HG03175 (cell line): ENCODE results near the gene CCDC54.
"Not testable (repeated sequence)": the region's sequence is repeated elsewhere in the genome, so short reads cannot be mapped to it uniquely, and the experiment has no call there.

Source experiments
- ATAC-seq: cut with Tn5 transposase; IDR thresholded peaks from one replicate; pipeline ENCODE4 v1.9.1; 2021; ENCODE audit warnings: mild to moderate bottlenecking, moderate library complexity; ENCODE audit not compliant: unreplicated experiment

Gene CCDC54

DNA sequence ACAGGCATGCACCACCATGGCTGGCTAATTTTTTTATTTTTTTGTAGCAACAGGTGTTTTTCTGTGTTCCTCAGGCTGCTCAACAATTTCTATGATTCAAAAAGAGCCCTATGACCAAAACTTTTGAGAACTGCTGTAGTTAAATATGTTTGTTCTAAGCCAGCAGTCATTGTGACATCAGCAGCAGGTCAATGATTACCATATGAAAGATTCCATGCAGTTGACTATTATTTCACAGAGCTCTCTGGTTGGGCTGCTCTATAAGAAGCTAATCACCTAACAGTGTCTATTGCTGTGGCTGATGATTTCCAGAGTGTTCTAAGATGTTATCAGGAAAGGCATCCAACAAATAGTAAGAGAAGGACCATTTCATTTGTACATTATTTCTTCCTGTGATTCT is at the start of gene CCDC54:
CCDC54 (plus strand) TSS at position 289 of the 400 bp plus-strand sequence. CDS start 149 bp downstream, outside the sequence.
- ATAC-seq = no peak

- no peak for ATAC-seq
These were observed 49.2 kb upstream of the CCDC54 start for GRCh38 chr3:107328069-107328468.

DNA sequence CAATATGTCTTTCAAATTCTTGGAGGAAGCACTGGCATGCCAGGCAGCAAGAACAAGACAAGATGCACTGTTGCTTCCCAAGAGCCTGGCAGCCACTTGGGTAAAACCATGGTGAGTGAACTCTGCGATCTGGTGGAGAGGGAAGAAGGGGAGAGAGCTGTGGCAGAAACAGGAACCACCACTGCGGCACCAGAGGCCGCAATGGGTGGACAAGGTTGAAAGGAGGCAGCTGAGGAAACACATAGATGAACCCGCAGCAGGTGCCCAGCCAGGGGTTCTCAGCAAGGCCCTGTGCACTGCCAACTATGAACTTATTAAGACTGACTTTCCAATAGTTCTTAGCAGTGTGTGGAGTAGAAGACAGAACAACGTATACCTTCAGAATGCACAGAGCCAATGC is 48.2 kb upstream of the CCDC54 start:
- no peak for ATAC-seq

GRCh38 chr3:107339690-107340089 is 37.5 kb upstream of the CCDC54 start:
- not testable (repeated sequence) for ATAC-seq

GRCh38 chr3:107344722-107345121 is 32.5 kb upstream of the CCDC54 start:
- no peak for ATAC-seq

- no peak for ATAC-seq
These were observed 31.3 kb upstream of the CCDC54 start for GRCh38 chr3:107345822-107346405.

GRCh38 chr3:107346564-107346963 is 30.7 kb upstream of the CCDC54 start:
- no peak for ATAC-seq

DNA sequence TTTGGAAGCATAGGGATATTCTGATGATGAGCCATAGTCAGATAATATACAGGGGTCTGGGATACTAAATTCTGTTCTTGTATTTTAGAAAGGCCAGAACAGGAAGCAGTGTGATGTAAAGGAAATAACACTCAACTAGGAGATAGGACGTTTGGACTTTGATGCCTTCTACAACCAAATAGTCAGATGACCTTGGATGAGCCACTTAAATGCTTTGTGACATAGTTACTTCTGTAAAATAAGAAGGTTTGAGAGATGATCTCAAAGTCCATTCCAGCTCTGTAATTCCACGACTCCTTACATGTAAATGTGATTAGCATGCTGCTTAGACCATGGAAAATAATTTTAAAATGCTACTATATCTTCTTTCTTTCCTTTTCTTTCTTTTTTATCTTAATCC is 29.5 kb upstream of the CCDC54 start:
- no peak for ATAC-seq

GRCh38 chr3:107356706-107357105 is 20.5 kb upstream of the CCDC54 start:
- no peak for ATAC-seq

DNA sequence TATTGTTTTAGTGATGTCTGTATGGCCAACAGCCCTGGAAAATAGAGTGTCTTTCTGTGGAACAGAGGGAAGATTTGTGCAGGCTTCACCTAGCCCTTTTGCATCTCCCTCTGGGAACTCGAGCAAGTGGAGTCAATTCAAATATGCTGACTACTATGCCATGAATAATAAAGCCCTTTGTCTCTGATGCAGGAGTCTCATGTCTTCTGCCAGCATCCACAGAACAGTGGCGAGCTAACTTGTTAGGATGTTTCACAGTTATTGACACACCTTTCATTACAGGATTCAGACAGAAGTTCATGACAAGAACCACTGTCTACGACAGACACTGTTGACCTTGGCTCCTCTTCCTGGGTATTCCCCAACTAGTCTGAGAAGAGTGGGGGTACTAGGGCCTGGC is 15.6 kb upstream of the CCDC54 start:
- ATAC-seq = no peak

DNA sequence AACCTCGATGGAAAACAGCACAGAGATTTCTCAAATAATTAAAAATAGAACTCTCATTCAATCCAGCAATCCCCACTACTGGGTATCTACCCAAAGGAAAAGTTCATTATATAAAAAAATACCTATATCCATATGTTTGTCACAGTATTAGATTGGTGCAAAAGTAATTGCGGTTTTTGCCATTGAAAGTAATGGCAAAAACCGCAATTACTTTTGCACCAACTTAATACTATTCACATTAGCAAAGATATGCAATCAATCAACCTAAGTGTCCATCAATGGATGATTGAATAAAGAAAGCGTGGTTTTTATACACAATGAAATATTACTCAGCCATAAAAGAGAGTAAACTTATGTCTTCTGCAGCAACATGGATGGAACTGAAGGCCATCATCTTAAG is 12.2 kb upstream of the CCDC54 start:
- no peak for ATAC-seq

DNA sequence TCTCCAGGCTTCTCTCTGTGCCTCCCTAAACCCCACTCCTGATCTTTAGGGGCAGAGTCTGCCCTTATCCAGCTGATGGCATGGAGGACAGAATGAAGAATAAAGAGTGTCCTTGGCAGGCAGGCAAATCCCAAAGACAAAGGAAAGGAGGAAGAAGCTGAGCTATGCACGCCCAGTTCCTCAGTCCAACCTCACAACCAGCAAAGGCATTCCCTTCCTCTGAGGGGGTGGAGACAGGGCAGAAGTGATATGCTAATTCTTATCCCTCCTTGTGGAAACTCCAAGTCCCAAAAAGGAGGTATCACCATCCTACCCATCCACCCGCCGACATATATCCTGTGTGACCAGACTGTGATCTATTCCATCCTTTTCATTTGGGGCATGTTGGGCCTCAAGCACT is 10.5 kb upstream of the CCDC54 start:
- ATAC-seq = no peak

- no peak for ATAC-seq
These were observed 9.9 kb upstream of the CCDC54 start for GRCh38 chr3:107367353-107367752.

DNA sequence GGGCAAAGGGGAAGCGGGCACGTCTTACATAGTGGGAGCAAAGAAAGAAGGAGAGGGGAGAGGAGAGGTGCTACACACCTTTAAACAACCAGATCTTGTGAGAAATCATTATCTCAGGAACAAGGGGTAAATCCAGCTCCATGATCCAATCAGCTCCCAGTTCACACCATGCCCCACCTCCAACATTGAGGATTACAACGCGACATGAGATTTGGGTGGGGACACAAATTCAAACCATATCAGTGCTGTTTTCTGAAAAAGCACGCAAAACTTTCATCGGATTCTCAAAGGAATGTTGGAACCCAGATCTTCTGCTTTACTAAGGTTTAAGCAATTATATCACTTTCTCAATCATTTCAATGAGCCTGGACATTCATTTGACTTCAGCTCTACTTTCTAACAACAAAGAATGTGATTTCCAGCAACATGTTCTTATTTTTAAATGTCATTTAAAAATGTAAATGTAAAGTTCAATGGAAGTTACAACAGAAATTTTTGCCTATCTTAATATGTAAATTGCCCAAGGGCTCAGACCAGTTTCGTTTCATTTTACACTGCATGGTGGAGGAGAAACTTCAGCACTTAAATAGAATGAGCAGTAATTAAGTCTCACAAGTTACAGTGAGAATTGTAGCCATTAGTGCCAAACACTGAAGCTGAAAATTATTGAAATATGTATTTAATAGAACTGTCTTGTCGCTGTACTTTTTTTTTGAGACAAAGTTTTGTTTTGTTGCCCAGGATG is 8.4 kb upstream of the CCDC54 start:
- ATAC-seq = no peak

- no peak for ATAC-seq
These were observed 7.4 kb upstream of the CCDC54 start for GRCh38 chr3:107369791-107370190.

- ATAC-seq = no peak
These were observed 6.3 kb upstream of the CCDC54 start for GRCh38 chr3:107370907-107371306.

GRCh38 chr3:107372506-107372905 is 4.7 kb upstream of the CCDC54 start:
- ATAC-seq = no peak

DNA sequence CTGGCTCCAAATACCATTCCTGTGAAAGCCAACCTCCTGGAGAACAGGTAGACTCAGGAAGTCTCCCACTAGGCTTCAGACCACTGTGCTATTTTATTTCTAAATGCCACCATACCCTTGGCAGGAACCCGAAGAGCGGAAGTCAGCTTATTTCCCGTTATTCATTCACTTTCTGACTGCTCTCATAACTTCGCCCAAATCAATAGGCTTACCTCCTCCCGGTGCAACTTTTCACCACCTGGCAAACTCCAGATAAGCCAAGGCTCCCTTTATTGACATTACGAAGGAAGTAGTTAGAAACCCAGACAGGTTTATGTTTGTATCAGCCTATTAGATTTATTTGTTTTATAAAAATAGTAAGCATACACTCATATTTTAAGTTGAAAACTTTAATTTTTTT is 3.3 kb upstream of the CCDC54 start:
- no peak for ATAC-seq

- ATAC-seq = no peak
These were observed 1.6 kb upstream of the CCDC54 start for GRCh38 chr3:107375682-107376081.

DNA sequence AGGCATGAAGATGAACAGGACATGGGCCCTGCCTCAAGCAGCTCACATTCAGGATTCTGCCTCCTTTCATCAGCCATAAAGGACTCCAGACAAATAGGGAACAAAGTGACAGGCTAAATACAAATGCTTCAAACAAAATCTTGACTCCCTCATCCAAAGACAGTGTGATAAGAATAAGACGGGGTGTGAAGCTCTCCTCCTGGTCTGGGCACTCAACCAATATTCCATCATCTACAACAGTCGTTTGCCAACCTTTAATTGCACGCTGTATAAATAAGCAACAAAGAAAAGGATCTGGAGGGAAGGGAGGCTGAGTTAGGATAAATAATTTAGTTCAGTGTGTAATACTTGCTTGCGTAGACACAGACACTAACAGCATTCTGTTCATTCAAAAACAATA is 5.4 kb downstream of the CCDC54 start:
- no peak for ATAC-seq

- no peak for ATAC-seq
These were observed 7.2 kb downstream of the CCDC54 start for GRCh38 chr3:107384428-107384827.

GRCh38 chr3:107384907-107385306 is 7.7 kb downstream of the CCDC54 start:
- no peak for ATAC-seq

DNA sequence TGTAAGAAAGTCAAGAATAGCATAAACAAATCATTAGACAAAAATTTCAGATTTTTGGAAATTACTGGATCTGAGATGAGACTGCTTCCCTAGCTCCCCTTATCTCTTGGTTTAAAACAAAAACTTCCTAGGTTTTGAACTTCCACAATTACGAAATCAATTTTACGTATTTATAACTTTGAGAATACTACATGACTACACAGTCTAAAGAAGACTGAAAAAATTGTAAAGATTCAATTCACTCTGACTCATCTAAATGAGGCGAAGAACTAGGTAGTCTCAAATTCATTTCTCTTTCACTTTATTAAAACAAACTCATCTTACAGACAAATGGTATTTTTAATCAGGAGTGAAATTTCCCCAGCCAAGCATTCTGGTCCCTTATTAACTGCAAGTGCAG is 10.3 kb downstream of the CCDC54 start:
- ATAC-seq = no peak
